Activated T-helper 17 cell treated with anti-CD3 and anti-CD28 coated beads, Interleukin-2, amount 50 U/mL, for 72 hours (primary cell): Measurements from ENCODE around the gene NOL3. TPM values are rescaled to one million over a fixed set of nuclear protein-coding genes. Genes with fewer than 3 reads are reported as not detected.
"Not testable (repeated sequence)": the region's sequence is repeated elsewhere in the genome, so short reads cannot be mapped to it uniquely, and the experiment has no call there.

Experiments
- ATAC-seq: fragments of 150-1000 bp; cut with Tn5 transposase; replicated peaks from 2 replicates; pipeline ENCODE4 v1.10.0; 2021; ENCODE audit warnings: mild to moderate bottlenecking, moderate library complexity
- H3K27ac Mint-ChIP-seq: one replicate; pipeline ENCODE4 v1.8.0; 2022; ENCODE audit warnings: mixed read lengths
- H3K27me3 Mint-ChIP-seq: one replicate; pipeline ENCODE4 v1.8.0; 2022; ENCODE audit warnings: mixed read lengths
- H3K36me3 Mint-ChIP-seq: one replicate; pipeline ENCODE4 v1.8.0; 2022; ENCODE audit warnings: low read depth, mild to moderate bottlenecking, mixed read lengths
- H3K4me1 Mint-ChIP-seq: one replicate; pipeline ENCODE4 v1.8.0; 2022; ENCODE audit warnings: mixed read lengths
- H3K4me3 Mint-ChIP-seq: one replicate; pipeline ENCODE4 v1.8.0; 2022; ENCODE audit warnings: mild to moderate bottlenecking, mixed read lengths
- H3K9me3 Mint-ChIP-seq: one replicate; pipeline ENCODE4 v1.8.0; 2022; ENCODE audit warnings: mixed read lengths
- total RNA-seq, 2 donors: library from RNA; stranded (reverse); gene quantifications; one replicate each; pipeline ENCODE4 v1.2.3, GENCODE V29; 2022

Gene NOL3
- total RNA-seq: 100 to 1,000 TPM in 1 of 2 donors, 10 to 100 TPM in 1; 30.0 to 194 TPM

DNA sequence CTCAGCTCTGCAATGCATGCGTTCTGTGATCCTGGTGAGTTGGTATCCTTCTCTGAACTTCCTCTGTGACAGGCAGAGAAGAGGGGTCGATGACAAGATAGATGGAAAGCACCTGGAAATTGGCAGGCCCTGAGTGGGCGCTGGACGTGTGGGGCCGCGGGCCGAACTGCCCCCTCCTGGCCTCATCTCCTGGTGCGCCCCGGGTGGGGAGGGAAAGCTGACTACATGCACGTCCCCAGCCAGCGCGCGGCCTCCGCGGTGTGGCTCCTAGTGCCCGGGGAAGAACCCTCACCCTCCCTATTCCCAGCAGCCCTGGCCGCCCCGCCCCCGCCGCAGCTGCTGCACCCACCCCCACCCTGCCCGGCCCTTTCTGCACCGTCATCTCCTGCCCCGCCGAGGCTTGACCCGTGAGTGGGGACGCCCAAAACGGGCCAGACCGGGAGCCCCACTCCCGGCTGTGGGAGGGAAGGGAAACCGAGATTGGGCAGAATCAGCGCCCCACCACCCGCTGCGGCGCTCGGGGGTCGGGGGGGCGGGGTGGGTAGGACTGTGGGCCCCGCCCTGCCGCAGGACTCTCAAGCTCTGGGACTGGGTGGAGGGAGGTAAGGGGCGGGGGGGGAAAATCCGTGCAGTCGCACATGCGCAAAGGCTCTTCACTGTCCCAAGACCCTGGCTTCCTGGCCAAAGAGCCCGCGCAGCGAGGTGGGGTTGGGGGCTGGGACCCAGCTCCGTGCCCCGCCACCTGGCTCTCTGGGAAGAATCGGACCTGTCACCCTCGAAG, at the start of gene NOL3:
NOL3 (plus strand) TSS at position 371 of the 781 bp plus-strand sequence.
- Mint-ChIP-seq H3K27ac (peak within 1 kb of the TSS; percentile 92), H3K9me3 (no peaks in the 10 kb centered on the region), H3K36me3 (peaks cover 86% of the 10 kb centered on the region), H3K4me1 (peaks cover 42% of the 10 kb centered on the region), H3K27me3 (peaks cover 21% of the 10 kb centered on the region), H3K4me3 (peak within 1 kb of the TSS; percentile 99)
- peak; percentile 69 for ATAC-seq

DNA sequence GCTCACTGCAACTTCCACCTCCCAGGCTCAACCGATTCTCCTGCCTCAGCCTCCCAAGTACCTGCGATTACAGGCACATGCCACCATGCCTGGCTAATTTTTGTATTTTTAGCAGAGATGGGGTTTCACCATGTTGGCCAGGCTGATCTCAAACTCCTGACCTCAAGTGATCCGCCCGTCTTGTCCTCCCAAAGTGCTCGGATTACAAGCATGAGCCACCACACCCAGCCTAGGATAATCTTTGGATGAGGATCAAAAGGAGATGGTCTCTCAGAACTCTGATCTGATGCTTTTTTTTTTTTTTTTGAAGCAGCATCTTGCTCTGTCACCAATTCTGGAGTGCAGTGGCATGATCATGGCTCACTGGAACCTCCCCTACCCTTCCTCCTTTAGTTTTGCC, 47.5 kb upstream of the NOL3 start:
- H3K27ac Mint-ChIP-seq, H3K9me3 Mint-ChIP-seq, H3K4me3 Mint-ChIP-seq, ATAC-seq, H3K27me3 Mint-ChIP-seq, H3K4me1 Mint-ChIP-seq: not testable (repeated sequence)
- H3K36me3 Mint-ChIP-seq: peaks cover 77% of the 10 kb centered on the region

DNA sequence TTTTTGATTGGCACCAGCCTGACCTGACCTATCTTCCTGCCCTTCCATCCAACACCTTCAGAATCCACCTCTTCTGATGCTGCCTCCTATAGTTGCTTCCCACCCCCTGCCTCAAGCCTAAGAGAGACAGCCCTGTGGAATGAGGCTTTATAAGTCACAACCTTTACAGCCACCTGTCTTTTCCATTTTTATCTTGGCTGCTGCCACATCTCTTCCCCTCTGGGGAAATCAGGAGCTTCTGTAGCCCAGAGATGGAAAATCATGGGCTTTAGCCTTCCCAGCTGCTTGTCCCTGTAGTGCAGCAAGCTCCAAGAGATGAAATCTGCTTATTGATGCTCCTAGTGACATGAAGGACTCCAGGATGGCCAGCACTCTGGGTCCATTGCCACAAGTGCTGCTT, 41.9 kb upstream of the NOL3 start:
- Mint-ChIP-seq H3K36me3 (peaks cover 70% of the 10 kb centered on the region), H3K9me3 (no peaks in the 10 kb centered on the region), H3K27ac (peak overlapping the region; percentile 40), H3K4me1 (no peaks in the 10 kb centered on the region), H3K27me3 (no peaks in the 10 kb centered on the region), H3K4me3 (no peak overlapping the region)
- no peak for ATAC-seq

DNA sequence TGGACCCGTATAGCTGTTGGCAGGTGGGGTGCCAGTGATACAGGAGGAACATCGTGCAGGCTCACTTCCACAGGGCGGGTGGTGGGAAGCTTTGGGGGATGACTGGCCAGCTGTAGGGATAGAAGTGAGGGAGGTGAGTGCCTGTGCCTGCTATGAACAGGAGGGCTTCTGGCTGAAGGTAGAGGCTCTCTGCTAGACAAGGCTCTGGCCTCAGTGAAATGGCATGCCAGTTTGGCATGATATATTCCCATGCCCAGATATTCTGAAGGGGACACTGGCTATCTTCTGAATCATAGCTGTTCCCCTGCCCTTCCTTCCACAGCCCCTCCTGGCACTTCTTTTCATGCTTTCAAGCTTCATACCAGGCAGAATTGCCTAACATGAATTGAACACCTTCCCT, 41.5 kb upstream of the NOL3 start:
- no peaks in the 10 kb centered on the region for H3K4me1 Mint-ChIP-seq
- H3K36me3 Mint-ChIP-seq: peaks cover 70% of the 10 kb centered on the region
- no peaks in the 10 kb centered on the region for H3K27me3 Mint-ChIP-seq
- ATAC-seq: no peak
- no peaks in the 10 kb centered on the region for H3K9me3 Mint-ChIP-seq
- H3K27ac Mint-ChIP-seq: no peak overlapping the region
- no peak overlapping the region for H3K4me3 Mint-ChIP-seq

DNA sequence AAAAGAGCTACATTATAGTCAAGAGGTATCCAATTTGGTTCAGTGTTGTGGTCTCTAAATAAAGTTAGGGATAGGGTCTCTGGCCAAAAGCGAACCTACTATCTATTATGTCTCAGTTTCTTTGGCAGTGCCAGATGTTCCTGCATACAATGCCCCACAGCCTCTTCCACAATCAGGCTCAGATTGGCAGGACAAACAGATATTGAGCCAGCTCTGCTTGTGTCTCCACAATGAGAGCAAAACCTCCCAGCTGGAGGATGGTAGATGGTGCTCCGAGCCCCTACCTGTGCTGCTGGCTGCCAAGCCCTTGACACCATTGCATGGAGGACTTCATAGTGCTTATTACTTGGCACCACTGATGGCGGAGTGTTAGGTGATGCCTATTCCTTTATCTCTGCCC, 40.9 kb upstream of the NOL3 start:
- Mint-ChIP-seq H3K27ac (no peak overlapping the region), H3K9me3 (no peaks in the 10 kb centered on the region), H3K4me3 (no peak overlapping the region), H3K27me3 (no peaks in the 10 kb centered on the region), H3K36me3 (peaks cover 70% of the 10 kb centered on the region), H3K4me1 (no peaks in the 10 kb centered on the region)
- no peak for ATAC-seq

DNA sequence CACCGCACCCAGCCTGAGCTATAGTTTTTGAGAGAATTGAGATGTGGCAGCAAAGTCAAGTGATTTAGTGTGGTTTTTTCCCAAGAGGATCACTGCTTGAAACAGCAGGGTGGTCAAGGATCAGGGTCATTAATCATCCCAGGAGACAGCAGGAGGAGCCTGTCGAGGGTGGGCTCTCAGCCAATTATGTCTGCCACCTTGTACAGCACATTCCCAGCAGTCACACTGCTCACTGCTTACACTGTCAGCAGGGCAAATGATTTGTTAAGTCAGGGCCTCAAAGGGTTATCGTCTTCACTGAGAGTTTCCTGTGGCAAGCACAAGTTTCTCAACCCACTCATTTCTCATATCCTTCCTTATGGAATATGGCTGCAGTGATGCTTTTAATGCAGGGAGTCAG, 32.7 kb upstream of the NOL3 start:
- Mint-ChIP-seq H3K36me3 (peaks cover 83% of the 10 kb centered on the region), H3K9me3 (no peaks in the 10 kb centered on the region), H3K27ac (no peak overlapping the region), H3K4me1 (no peaks in the 10 kb centered on the region), H3K27me3 (no peaks in the 10 kb centered on the region), H3K4me3 (no peak overlapping the region)
- no peak for ATAC-seq

DNA sequence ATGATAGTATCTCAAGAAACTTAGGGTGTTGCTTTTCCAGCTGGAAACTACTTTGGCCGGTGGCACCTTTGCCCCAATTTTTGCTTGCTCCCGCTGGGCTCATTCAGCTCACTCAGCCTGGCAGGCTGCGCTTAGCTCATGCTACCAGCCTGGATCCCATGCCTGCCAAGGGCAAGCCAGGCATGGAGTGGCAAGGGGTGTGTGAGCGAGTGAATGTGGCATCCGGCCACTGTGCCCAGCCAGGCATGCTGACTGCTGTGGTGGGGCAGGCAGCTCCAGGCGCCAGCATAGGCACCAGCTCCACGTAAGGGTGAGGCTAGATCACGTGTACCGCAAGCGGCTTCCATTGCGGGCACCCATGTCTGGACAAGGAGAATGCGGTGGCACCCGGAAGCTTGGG, 28.9 kb upstream of the NOL3 start:
- H3K27ac Mint-ChIP-seq: no peak overlapping the region
- H3K4me1 Mint-ChIP-seq: no peaks in the 10 kb centered on the region
- no peak for ATAC-seq
- H3K9me3 Mint-ChIP-seq: no peaks in the 10 kb centered on the region
- H3K36me3 Mint-ChIP-seq: peaks cover 84% of the 10 kb centered on the region
- no peak overlapping the region for H3K4me3 Mint-ChIP-seq
- no peaks in the 10 kb centered on the region for H3K27me3 Mint-ChIP-seq

DNA sequence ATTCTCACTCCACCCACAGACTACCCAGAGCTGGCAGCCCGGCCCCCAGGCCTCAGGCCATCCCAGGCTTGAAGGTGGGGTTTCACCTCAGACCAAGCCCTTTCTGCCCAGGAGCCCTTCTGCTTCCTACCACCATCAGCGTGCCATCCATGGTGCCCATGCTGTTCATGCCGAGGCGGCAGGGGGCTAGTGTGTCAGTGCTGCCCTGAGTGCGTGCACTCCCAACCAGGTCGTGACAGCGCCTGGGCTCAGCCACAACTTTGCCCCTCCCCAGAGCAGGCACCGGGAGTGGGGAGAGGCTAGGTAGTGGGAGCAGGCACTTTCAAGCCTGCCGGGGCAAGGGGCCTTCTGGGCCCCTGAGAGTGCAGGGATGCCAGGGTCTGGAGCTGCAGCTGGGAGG, 28.0 kb upstream of the NOL3 start:
- no peaks in the 10 kb centered on the region for H3K4me1 Mint-ChIP-seq

DNA sequence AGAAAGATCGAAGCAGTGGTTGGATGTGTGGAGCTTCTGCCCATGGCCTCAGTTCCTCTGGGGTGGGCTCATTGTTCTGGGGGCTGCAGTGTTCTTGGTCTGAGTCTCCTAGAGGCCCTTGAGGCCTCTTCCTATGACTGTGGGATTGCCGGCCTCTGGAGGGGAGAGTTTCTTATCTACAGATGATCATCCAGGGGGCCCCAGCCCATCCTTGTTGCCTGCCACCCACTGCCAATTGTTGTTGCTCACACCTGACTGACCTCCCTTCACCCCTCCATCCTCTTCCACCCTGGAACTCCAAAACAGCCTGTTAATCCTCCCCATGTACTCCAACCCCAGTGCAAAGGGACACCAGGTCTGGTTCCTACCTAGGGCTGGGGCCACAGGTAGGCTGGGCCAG, 25.4 kb upstream of the NOL3 start:
- peaks cover 5% of the 10 kb centered on the region for H3K4me1 Mint-ChIP-seq
- no peaks in the 10 kb centered on the region for H3K27me3 Mint-ChIP-seq
- no peak for ATAC-seq
- H3K4me3 Mint-ChIP-seq: no peak overlapping the region
- peak overlapping the region; percentile 41 for H3K27ac Mint-ChIP-seq
- peaks cover 80% of the 10 kb centered on the region for H3K36me3 Mint-ChIP-seq
- H3K9me3 Mint-ChIP-seq: no peaks in the 10 kb centered on the region

More for the DNA sequence above, 28.0 kb upstream of the NOL3 start:
- Mint-ChIP-seq H3K9me3 (no peaks in the 10 kb centered on the region), H3K4me3 (no peak overlapping the region), H3K27me3 (no peaks in the 10 kb centered on the region), H3K36me3 (peaks cover 81% of the 10 kb centered on the region), H3K27ac (no peak overlapping the region)
- ATAC-seq: no peak

DNA sequence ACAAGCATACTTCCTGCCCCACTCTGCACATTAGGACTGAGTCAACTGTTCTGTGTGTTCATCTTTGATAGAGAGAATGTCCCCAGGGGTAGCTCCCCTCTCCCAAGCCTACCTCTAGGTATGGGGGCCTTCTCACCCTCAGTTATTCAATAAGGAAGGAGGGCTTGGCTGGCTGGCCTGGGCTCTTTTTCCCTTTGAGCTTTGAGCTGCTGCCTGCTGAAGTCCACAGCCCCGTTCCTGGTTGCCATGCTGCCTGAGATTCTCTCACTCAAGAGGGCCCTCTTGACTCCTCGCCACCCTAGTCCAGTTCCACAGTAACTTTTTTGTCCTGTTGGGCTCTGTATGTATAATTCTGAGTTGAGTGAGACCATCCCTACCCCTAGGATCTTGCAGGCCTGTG, 24.6 kb upstream of the NOL3 start:
- Mint-ChIP-seq H3K36me3 (peaks cover 72% of the 10 kb centered on the region), H3K9me3 (no peaks in the 10 kb centered on the region), H3K4me3 (no peak overlapping the region), H3K27me3 (no peaks in the 10 kb centered on the region), H3K4me1 (peaks cover 5% of the 10 kb centered on the region), H3K27ac (peak overlapping the region; percentile 41)
- no peak for ATAC-seq

DNA sequence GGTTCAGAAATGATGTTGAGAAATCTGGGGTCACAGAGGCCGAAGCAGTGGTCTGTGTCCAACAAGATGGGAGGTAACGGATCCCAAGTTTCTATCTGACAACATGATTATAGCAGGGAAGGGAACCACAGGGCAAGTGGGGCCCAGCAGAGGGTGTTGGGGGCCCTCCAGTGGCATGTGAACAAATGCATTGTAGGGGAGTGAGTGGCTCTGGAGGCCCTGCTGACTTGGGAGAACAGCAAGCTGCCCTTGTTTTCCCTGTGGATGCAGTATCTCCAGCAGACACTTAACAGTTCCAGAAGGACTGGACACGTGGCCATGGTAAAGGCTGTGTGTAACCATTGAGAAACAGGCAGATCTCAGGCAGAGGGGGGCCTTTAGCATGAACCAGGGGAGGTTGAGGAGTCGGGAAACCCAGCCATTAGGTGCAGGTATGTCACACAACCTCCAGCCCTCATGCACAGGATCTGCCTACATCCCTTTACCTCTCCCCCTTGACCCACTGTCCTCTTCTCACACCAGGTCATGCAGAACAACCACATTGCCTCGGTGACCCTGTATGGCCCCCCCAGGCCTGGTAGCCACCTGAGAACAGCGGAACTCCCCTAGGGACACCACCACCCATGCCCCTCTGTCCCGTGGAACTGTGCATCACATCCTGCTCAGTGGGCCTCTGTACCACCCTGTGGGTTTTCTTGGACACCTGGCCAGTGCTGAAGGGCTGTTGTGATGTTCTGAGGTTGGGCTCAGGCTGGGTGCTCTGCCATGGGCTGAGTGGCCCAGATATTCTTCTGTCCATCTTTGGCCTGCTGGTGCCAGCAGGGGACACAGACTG, 23.6 kb upstream of the NOL3 start:
- H3K27me3 Mint-ChIP-seq: no peaks in the 10 kb centered on the region
- no peak overlapping the region for H3K4me3 Mint-ChIP-seq
- peaks cover 66% of the 10 kb centered on the region for H3K36me3 Mint-ChIP-seq
- no peak for ATAC-seq
- H3K4me1 Mint-ChIP-seq: peaks cover 5% of the 10 kb centered on the region
- H3K27ac Mint-ChIP-seq: peak overlapping the region; percentile 59
- H3K9me3 Mint-ChIP-seq: no peaks in the 10 kb centered on the region

DNA sequence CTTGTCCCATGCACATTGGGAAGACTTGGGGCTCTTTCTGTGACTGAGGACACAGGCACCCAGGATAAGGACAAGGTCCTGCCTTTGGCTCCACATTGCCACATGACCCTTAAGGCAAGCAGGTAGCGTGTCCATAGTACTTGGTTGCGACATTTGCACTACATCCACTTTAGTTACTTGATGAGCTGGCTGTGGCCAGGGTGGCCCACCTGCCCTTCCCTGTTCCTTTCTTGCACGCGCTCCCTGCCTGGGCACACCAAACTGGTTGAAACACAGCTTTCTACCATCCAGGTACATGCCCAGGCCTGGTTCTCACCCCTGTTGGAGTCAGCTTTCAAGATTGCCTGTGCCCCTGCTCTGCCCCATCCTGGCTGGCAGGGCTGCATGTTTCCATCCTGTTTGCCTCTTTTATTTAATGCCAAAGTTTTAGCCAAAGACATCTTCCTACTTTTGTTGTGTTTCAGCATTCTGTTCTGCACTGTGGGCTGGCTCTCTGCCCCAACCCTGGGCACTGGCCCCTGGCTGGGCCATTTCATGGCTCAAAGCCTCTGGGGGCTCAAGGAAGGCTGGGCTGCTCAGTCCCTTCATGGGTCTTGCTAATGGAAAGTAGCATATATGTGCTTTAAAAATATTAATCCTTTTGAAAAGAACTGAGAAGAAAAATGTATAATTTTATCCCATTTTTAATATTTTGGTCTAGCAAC, 22.7 kb upstream of the NOL3 start:
- Mint-ChIP-seq H3K4me1 (peaks cover 5% of the 10 kb centered on the region), H3K36me3 (peaks cover 65% of the 10 kb centered on the region), H3K27ac (peak overlapping the region; percentile 16), H3K27me3 (no peaks in the 10 kb centered on the region), H3K9me3 (no peaks in the 10 kb centered on the region), H3K4me3 (no peak overlapping the region)
- ATAC-seq: no peak

DNA sequence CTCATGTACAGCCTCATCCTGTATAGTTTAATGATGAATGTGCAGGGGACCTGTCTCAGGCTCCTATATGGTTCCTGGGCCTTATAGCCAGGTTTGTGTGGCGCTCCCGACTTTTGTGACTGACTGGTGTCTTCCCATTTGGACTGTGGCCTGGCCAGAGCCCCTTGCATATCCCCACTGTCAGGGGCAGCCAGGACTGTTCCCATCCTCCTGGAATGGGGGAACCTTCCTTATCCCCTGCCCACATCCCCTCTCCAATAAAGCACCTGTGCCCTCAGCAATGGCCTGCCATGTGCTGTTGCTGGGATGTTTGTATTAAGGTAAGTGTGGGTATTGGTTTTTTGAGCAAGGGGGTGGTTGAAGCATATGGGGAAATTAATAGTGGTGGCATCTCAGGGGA, 22.1 kb upstream of the NOL3 start:
- ATAC-seq: no peak
- Mint-ChIP-seq H3K4me1 (peaks cover 11% of the 10 kb centered on the region), H3K27me3 (no peaks in the 10 kb centered on the region), H3K27ac (peak overlapping the region; percentile 58), H3K36me3 (peaks cover 59% of the 10 kb centered on the region), H3K9me3 (no peaks in the 10 kb centered on the region), H3K4me3 (peak overlapping the region; percentile 62)

DNA sequence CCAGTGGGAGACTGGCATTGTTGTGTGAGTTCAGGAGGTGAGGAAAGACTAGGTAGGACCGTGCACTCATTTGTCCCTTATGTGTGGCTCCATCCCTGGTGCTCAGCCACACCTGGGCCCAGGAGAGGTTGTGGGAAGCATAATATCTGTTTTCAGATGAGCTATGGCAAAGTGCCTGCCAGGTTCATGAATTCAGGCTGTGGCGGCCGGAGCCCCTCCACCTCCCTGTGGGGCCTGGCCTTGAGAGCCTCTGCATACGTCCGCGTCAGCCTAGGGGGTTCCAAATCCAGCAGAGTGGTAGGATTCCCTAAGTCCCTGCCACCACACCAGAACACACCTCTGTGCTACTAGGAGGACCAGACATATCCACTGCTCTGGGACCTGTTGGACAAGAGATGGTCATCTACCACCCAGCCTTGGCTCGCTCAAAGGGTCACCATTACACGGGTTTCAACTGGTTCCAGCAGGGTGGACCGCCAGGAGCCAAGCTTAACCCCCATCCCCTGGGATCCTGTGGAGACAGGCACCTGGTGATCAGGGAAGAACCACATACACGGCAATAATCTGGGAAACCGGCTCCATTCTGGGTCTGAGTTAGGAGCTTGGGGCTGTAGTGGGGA, 21.6 kb upstream of the NOL3 start:
- Mint-ChIP-seq H3K27ac (peak overlapping the region; percentile 58), H3K4me1 (peaks cover 13% of the 10 kb centered on the region), H3K9me3 (no peaks in the 10 kb centered on the region), H3K36me3 (peaks cover 57% of the 10 kb centered on the region), H3K27me3 (no peaks in the 10 kb centered on the region), H3K4me3 (peak overlapping the region; percentile 62)
- ATAC-seq: no peak
